AG09309 (cell line): ENCODE measurements around the gene GCSAM.

Source experiments
- DNase-seq: peaks from one replicate; pipeline ENCODE4 v3.0.0-alpha.2; 2010; ENCODE audit warnings: low read depth
- H3K4me3 ChIP-seq: 2 replicates; pipeline ENCODE4 v1.5.1; 2011; ENCODE audit warnings: mild to moderate bottlenecking, low read depth, low read length, moderate library complexity; ENCODE audit not compliant: control insufficient read depth
- CTCF ChIP-seq: IDR thresholded peaks from 2 replicates; pipeline ENCODE4 v1.5.1; 2011; ENCODE audit warnings: mild to moderate bottlenecking, low read depth, low read length, inconsistent platforms; ENCODE audit not compliant: insufficient read depth, control insufficient read depth; ENCODE audit errors: missing control alignments

Gene GCSAM

GRCh38 chr3:112124907-112125607 is 8.0 kb downstream of the GCSAM start:
- H3K4me3 ChIP-seq, result no peak overlapping the region
- DNase-seq, result no peak
- no peak for TF ChIP-seq CTCF

GRCh38 chr3:112123548-112123947 is 9.5 kb downstream of the GCSAM start:
- no peak overlapping the region for H3K4me3 ChIP-seq
- no peak for DNase-seq
- TF ChIP-seq CTCF, result no peak

GRCh38 chr3:112122870-112123269 is 10.2 kb downstream of the GCSAM start:
- no peak for TF ChIP-seq CTCF
- no peak for DNase-seq
- no peak overlapping the region for H3K4me3 ChIP-seq

- no peak for TF ChIP-seq CTCF
- H3K4me3 ChIP-seq, result no peak overlapping the region
Measured at GRCh38 chr3:112121577-112122547, 11.2 kb downstream of the GCSAM start.

GRCh38 chr3:112119962-112120836 is 12.8 kb downstream of the GCSAM start:
- DNase-seq, result no peak
- no peak overlapping the region for H3K4me3 ChIP-seq
- no peak for TF ChIP-seq CTCF

More at GRCh38 chr3:112121577-112122547, 11.2 kb downstream of the GCSAM start:
- no peak for DNase-seq
